ENCODE data around the gene TNP2. TPM values are rescaled to one million over a fixed set of nuclear protein-coding genes. Genes with fewer than 3 reads are reported as not detected.

TNP2 gene
- total RNA-seq, 1 donor from 2014 or later = not detected

DNA sequence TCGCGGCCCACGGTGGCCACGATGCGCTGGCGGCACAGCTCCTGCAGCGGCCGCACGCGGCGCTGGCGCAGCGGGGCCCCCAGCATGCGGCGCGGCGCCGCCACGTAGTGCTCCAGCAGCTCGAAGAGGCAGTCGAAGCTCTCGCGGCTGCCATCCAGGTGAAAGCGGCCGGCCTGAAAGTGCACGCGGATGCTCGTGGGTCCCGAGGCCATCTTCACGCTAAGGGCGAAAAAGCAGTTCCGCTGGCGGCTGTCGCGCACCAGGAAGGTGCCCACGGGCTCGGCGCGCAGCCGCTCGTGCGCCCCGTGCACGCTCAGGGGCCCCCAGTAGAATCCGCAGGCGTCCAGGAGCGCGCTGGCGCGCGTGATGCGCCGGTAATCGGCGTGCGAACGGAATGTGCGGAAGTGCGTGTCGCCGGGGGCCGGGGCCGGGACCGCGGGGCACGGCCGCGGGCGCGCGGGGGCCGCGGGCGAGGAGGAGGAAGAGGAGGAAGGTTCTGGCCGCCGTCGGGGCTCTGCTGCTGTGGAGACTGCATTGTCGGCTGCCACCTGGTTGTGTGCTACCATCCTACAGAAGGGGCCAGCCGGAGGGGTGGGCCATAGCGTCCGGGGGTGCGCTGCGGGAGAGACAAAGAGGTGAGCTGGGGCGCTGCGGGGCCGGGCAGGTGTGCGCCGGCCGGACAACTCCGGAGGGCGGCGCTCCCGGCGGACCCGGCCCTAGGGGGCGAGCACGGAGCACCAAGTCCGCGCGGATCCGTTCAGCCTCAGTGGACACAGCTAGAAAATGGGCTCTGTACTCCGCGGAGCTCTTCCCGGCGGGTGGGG, 14.0 kb downstream of the TNP2 start:
- TF ChIP-seq, protein P1, sequence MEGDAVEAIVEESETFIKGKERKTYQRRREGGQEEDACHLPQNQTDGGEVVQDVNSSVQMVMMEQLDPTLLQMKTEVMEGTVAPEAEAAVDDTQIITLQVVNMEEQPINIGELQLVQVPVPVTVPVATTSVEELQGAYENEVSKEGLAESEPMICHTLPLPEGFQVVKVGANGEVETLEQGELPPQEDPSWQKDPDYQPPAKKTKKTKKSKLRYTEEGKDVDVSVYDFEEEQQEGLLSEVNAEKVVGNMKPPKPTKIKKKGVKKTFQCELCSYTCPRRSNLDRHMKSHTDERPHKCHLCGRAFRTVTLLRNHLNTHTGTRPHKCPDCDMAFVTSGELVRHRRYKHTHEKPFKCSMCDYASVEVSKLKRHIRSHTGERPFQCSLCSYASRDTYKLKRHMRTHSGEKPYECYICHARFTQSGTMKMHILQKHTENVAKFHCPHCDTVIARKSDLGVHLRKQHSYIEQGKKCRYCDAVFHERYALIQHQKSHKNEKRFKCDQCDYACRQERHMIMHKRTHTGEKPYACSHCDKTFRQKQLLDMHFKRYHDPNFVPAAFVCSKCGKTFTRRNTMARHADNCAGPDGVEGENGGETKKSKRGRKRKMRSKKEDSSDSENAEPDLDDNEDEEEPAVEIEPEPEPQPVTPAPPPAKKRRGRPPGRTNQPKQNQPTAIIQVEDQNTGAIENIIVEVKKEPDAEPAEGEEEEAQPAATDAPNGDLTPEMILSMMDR (conservative IDR thresholded peaks at IDR 0.05; ENCODE audit: low read depth, low read length) = no peak
- no peak for DNase-seq (ENCODE audit: low read depth)
- H3K4me3 ChIP-seq (ENCODE audit: low read depth, low read length) = peak overlapping the region; percentile 84

DNA sequence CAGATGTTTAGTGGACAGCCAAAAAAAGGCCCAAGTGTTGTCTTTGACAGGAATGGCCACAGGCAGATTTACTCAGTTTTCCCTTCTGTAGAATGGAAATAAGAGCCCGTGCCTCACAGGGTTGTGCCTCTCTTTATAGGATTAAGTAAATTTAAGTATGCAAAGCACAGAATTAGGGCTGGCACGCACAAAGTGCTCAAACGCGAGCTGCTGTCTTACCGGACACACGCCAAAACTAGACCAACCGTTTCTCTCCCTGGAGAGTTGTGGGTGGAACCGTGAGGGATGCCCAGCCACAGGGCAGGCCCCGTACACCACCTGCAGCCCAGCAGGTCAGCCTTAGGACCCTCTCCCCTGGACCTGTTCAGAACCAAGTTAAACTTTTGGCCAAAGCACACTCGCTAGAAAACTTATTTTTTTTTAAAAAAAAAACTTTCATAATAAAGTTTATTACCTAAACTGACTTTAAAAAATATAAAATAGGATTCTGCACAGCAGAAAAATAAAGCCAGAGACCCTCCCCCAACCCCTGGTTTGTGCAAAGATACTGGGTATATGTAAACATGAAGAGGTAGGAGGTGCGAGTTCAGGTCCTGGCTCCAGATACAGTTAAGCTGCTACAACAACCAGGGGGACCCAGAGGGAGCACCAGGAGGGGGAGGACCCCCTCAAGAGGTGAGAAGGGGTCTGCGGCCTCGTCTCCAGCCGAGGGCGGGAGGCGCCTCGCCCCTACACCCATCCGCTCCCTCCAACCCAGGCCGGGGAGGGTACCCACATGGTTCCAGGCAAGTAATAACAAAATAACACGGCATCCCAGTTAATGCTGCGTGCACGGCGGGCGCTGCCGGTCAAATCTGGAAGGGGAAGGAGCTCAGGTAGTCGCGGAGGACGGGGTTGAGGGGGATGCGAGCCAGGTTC, 14.9 kb downstream of the TNP2 start:
- no peak for DNase-seq (ENCODE audit: low read depth)

DNA sequence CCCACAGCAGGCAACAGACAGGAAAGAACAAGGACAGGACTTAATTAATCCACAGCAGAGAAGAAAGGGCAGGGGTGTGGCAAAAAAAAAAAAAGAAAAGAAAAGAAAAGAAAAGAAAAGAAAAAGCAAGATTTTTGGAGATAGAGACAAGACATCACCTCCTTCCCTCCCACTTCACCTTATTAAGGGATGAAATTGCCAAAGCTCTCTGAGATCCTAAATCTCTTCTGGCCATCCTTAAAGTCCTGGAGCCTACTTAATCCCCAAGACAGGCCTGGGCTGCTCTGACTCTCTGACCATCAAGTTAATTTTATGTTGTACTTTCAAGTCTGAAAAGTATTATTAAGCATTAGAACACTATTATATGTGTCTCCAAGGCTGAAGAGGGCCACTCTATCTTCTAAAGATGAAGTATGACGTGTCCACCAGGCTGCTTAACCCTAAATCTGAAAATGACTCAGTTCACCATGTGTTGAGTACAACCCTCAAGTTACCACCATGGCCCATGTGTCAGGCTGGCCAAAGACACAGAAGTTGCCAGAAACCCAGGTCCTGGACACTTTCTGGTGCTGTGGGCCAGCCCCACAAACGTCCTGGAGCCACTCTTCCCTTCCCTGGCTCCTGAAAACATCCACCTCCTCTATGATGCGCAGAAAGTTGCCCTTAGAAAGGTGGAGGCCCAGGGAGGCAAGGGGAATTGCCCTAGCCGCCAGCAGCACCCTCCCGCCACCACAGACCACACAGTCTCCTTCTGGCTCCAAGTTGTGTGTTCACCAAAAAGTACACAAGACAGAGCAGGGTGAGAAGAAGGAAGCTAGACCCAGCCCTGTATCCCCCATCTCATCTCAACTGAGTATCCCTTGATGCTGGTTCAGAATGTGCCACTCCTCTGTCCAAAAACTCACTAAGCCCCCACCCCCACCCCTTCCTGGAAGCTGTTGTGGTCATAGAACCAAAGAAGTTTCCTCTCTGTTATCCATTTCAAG, 15.8 kb downstream of the TNP2 start:
- DNase-seq (ENCODE audit: low read depth) = no peak

More for the DNA sequence above, 14.9 kb downstream of the TNP2 start:
- TF ChIP-seq, protein P1 (conservative IDR thresholded peaks at IDR 0.05; ENCODE audit: low read depth, low read length) = no peak
- H3K4me3 ChIP-seq (ENCODE audit: low read depth, low read length) = peak overlapping the region; percentile 84

DNA sequence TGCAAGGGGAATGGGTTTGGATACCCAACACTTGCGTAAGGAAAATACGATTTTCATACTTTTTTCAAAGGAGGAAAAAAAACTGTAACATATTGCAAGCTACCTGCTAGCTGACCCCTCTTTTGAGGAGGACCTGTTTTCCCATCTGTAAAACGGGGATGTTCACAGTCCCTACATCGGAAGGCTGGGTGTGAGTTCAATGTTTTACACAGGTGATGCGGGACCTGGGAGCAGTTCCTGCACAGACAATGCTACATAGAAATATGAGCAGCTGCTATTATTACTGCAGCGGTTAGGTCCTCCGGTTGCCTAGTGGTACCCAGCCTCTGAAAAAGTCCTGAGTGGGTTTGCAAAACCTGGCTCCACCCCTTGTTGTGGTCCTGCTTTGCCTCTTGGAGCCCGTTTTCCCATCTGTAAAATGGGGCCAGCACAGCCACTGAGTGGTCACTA, 16.6 kb downstream of the TNP2 start:
- TF ChIP-seq, protein P1 (conservative IDR thresholded peaks at IDR 0.05; ENCODE audit: low read depth, low read length) = no peak
- H3K4me3 ChIP-seq (ENCODE audit: low read depth, low read length) = no peak overlapping the region
- no peak for DNase-seq (ENCODE audit: low read depth)

More for the DNA sequence above, 15.8 kb downstream of the TNP2 start:
- H3K4me3 ChIP-seq (ENCODE audit: low read depth, low read length) = no peak overlapping the region
- TF ChIP-seq, protein P1 (conservative IDR thresholded peaks at IDR 0.05; ENCODE audit: low read depth, low read length) = no peak

DNA sequence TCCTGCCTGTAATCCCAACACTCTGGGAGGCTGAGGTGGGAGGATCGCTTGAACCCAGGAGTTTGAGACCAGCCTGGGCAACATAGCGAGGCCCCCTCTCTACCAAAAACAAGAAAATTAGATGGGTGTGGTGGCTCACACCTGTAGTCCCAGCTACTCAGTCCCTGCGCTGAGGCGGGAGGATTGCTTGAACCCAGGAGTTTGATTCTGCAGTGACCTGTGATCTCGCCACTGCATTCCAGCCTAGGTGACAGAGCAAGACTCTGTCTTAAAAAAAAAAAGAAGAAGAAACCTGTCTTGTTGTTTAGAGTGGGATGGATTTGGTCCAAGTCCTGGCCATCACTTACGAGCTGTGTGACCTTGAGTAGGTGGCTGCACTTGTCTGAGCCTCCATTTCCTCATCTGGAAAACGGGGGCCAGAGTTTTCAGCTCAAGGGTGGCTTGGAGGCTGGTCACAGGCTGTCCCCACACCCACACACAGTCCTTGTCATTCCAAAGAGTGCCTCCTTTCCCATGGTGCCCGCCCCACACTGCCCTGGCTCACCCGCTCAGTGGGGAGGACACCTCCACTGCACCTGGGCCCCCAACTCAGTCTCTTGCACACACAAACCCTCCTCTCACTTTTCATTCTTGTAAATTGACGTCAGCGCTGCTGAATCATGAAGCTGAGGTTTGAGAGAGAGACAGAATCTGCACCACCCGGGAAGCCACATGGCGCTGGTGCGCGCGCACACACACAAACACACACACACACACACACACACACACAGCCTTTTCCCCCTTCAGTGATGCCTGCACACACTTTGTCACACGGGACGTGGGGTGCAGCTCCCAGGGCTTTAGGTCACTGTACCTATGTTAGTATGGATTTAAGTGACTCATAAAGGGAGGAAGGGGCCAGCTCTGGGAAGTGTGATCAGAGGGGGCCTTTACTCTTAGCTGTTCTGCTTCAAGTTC, 17.3 kb downstream of the TNP2 start:
- TF ChIP-seq, protein P1 (conservative IDR thresholded peaks at IDR 0.05; ENCODE audit: low read depth, low read length) = no peak
- H3K4me3 ChIP-seq (ENCODE audit: low read depth, low read length) = no peak overlapping the region
- no peak for DNase-seq (ENCODE audit: low read depth)

All from epithelial cell of proximal tubule (primary cell).